ENCODE measurements around the gene SHB. TPM values are rescaled to one million over a fixed set of nuclear protein-coding genes. Genes with fewer than 3 reads are reported as not detected.

Gene SHB
- total RNA-seq, 1 donor from 2014 or later, result 1.1 TPM

GRCh38 chr9:37971691-37972090 is 97.3 kb downstream of the SHB start:
- peaks cover 2% of the 10 kb centered on the region for H3K36me3 Mint-ChIP-seq
- TF ChIP-seq EZH2 (IDR thresholded peaks at IDR 0.05), result no peak
- no peak for TF ChIP-seq CTCF (IDR thresholded peaks at IDR 0.05)
- TF ChIP-seq EZH2phosphoT487 (IDR thresholded peaks at IDR 0.05), result no peak
- no peak overlapping the region for H3K4me2 ChIP-seq
- DNase-seq (ENCODE audit: low spot score), result no peak
- H3K27me3 Mint-ChIP-seq (ENCODE audit: insufficient read depth, low read depth), result peaks cover 6% of the 10 kb centered on the region
- no peak overlapping the region for H3K4me3 Mint-ChIP-seq
- H3K4me3 ChIP-seq, result no peak overlapping the region
- no peak overlapping the region for H3K27ac ChIP-seq
- no peaks in the 10 kb centered on the region for H4K20me1 ChIP-seq (ENCODE audit: low read depth)
- H3K9me3 Mint-ChIP-seq, result no peaks in the 10 kb centered on the region
- H3K27me3 ChIP-seq, result no peaks in the 10 kb centered on the region
- no peak overlapping the region for H3K9ac ChIP-seq
- no peaks in the 10 kb centered on the region for H3K4me1 ChIP-seq
- H3K27ac Mint-ChIP-seq, result no peak overlapping the region
- H3K79me2 ChIP-seq (ENCODE audit: low read depth), result no peaks in the 10 kb centered on the region
- no peaks in the 10 kb centered on the region for H3K36me3 ChIP-seq
- no peak overlapping the region for H2AFZ ChIP-seq (replicated peaks)
- no peaks in the 10 kb centered on the region for H3K9me3 ChIP-seq (ENCODE audit: low read depth)
- peaks cover 6% of the 10 kb centered on the region for H3K4me1 Mint-ChIP-seq
- H3F3A ChIP-seq (ENCODE audit: low read depth), result no peaks in the 10 kb centered on the region

GRCh38 chr9:37971108-37971459 is 97.9 kb downstream of the SHB start:
- H3K27ac Mint-ChIP-seq, result peak overlapping the region; percentile 29
- no peaks in the 10 kb centered on the region for H4K20me1 ChIP-seq (ENCODE audit: low read depth)

GRCh38 chr9:37970301-37971107 is 98.5 kb downstream of the SHB start:
- peak overlapping the region; percentile 29 for H3K27ac Mint-ChIP-seq
- H2AFZ ChIP-seq (replicated peaks), result no peak overlapping the region

More at GRCh38 chr9:37971108-37971459, 97.9 kb downstream of the SHB start:
- Mint-ChIP-seq H3K27me3 (ENCODE audit: insufficient read depth, low read depth) (peaks cover 6% of the 10 kb centered on the region), H3K4me3 (no peak overlapping the region), H3K36me3 (peaks cover 2% of the 10 kb centered on the region), H3K9me3 (no peaks in the 10 kb centered on the region), H3K4me1 (peaks cover 6% of the 10 kb centered on the region)
- H3K4me3 ChIP-seq, result no peak overlapping the region
- no peaks in the 10 kb centered on the region for H3K27me3 ChIP-seq
- H3K79me2 ChIP-seq (ENCODE audit: low read depth), result no peaks in the 10 kb centered on the region
- no peak overlapping the region for H2AFZ ChIP-seq (replicated peaks)
- no peak overlapping the region for H3K9ac ChIP-seq
- no peaks in the 10 kb centered on the region for H3K4me1 ChIP-seq
- no peak for TF ChIP-seq EZH2 (IDR thresholded peaks at IDR 0.05)
- TF ChIP-seq EZH2phosphoT487 (IDR thresholded peaks at IDR 0.05), result no peak
- no peaks in the 10 kb centered on the region for H3K9me3 ChIP-seq (ENCODE audit: low read depth)
- no peaks in the 10 kb centered on the region for H3K36me3 ChIP-seq
- DNase-seq (ENCODE audit: low spot score), result no peak
- no peaks in the 10 kb centered on the region for H3F3A ChIP-seq (ENCODE audit: low read depth)
- H3K27ac ChIP-seq, result no peak overlapping the region
- H3K4me2 ChIP-seq, result no peak overlapping the region

More at GRCh38 chr9:37970301-37971107, 98.5 kb downstream of the SHB start:
- Histone ChIP-seq H3K4me2 (no peak overlapping the region), H3K9ac (no peak overlapping the region), H3F3A (ENCODE audit: low read depth) (no peaks in the 10 kb centered on the region), H3K27ac (no peak overlapping the region), H3K4me3 (no peak overlapping the region), H3K9me3 (ENCODE audit: low read depth) (no peaks in the 10 kb centered on the region), H3K4me1 (no peaks in the 10 kb centered on the region), H3K36me3 (no peaks in the 10 kb centered on the region), H4K20me1 (ENCODE audit: low read depth) (no peaks in the 10 kb centered on the region), H3K79me2 (ENCODE audit: low read depth) (no peaks in the 10 kb centered on the region), H3K27me3 (no peaks in the 10 kb centered on the region)
- Mint-ChIP-seq H3K4me1 (peaks cover 6% of the 10 kb centered on the region), H3K4me3 (peak overlapping the region; percentile 48), H3K9me3 (no peaks in the 10 kb centered on the region), H3K27me3 (ENCODE audit: insufficient read depth, low read depth) (peaks cover 6% of the 10 kb centered on the region), H3K36me3 (no peaks in the 10 kb centered on the region)
- DNase-seq (ENCODE audit: low spot score), result no peak
- no peak for TF ChIP-seq CTCF (IDR thresholded peaks at IDR 0.05)
- no peak for TF ChIP-seq EZH2phosphoT487 (IDR thresholded peaks at IDR 0.05)
- TF ChIP-seq EZH2 (IDR thresholded peaks at IDR 0.05), result no peak
